GM21526 (cell line): ENCODE results near the gene TSPAN1.

Experiments used
- ATAC-seq: cut with Tn5 transposase; IDR thresholded peaks from one replicate; pipeline ENCODE4 v1.9.1; 2021; ENCODE audit warnings: moderate library complexity; ENCODE audit not compliant: unreplicated experiment, low FRiP score

Gene TSPAN1

GRCh38 chr1:46186076-46186475 lies 11.2 kb downstream of the TSPAN1 start:
- ATAC-seq = no peak

- ATAC-seq = no peak
Measured at GRCh38 chr1:46187106-46187869, 12.4 kb downstream of the TSPAN1 start.

GRCh38 chr1:46188295-46189030 lies 13.6 kb downstream of the TSPAN1 start:
- ATAC-seq = no peak

GRCh38 chr1:46190539-46190938 lies 15.7 kb downstream of the TSPAN1 start:
- no peak for ATAC-seq

GRCh38 chr1:46191033-46191701 lies 16.3 kb downstream of the TSPAN1 start:
- ATAC-seq = no peak

GRCh38 chr1:46192171-46192570 lies 17.3 kb downstream of the TSPAN1 start:
- ATAC-seq = no peak

GRCh38 chr1:46193285-46193684 lies 18.4 kb downstream of the TSPAN1 start:
- no peak for ATAC-seq

- ATAC-seq = no peak
Measured at GRCh38 chr1:46193984-46194570, 19.2 kb downstream of the TSPAN1 start.

GRCh38 chr1:46194641-46195193 lies 19.8 kb downstream of the TSPAN1 start:
- no peak for ATAC-seq

GRCh38 chr1:46196609-46197008 lies 21.7 kb downstream of the TSPAN1 start:
- ATAC-seq = no peak

- ATAC-seq = no peak
Measured at GRCh38 chr1:46197560-46197963, 22.7 kb downstream of the TSPAN1 start.

- ATAC-seq = peak; percentile 77
Measured at GRCh38 chr1:46197964-46198811, 23.3 kb downstream of the TSPAN1 start, which contains the start of gene POMGNT1. Gene POMGNT1, minus strand, starts transcription at chr1:46198434. Its CDS starts 613 bp downstream, at chr1:46197821.

GRCh38 chr1:46199233-46199749 lies 24.4 kb downstream of the TSPAN1 start:
- no peak for ATAC-seq

GRCh38 chr1:46203738-46204405 lies 29.0 kb downstream of the TSPAN1 start:
- ATAC-seq = no peak

- no peak for ATAC-seq
Measured at GRCh38 chr1:46204406-46204742, 29.5 kb downstream of the TSPAN1 start.

GRCh38 chr1:46205141-46205540 lies 30.3 kb downstream of the TSPAN1 start:
- no peak for ATAC-seq

GRCh38 chr1:46205791-46206190 lies 30.9 kb downstream of the TSPAN1 start:
- no peak for ATAC-seq

- no peak for ATAC-seq
Measured at GRCh38 chr1:46206399-46206798, 31.5 kb downstream of the TSPAN1 start.

GRCh38 chr1:46210561-46210960 lies 35.7 kb downstream of the TSPAN1 start:
- ATAC-seq = no peak
